Right lobe of liver (tissue), 4 donors: Measurements from ENCODE around the gene SNX21.

Experiments used
- POLR2A ChIP-seq: fragments of 450-650 bp; IDR thresholded peaks from one replicate; pipeline ENCODE4 v1.6.1; 2017; ENCODE audit warnings: antibody characterized with exemption, mild to moderate bottlenecking
- TF ChIP-seq, protein P1 (sequence below), 4 donors: fragments of 200-600 bp in 3 of 4; fragments of 450-650 bp in 1 of 4; IDR thresholded peaks; one replicate each; pipeline versions ENCODE4 v1.5.1 to v1.8.0; 2016 to 2022; ENCODE audit warnings: antibody characterized with exemption in 4 of 4, mild to moderate bottlenecking in 2 of 4
- donor health status: DM: no; HTN: no; CAD: no.
- donor health status: DM: no; HTN: no; CAD: no.
- donor health status: DM: no; HTN: yes; CAD: no.

- TF ChIP-seq, protein P1, sequence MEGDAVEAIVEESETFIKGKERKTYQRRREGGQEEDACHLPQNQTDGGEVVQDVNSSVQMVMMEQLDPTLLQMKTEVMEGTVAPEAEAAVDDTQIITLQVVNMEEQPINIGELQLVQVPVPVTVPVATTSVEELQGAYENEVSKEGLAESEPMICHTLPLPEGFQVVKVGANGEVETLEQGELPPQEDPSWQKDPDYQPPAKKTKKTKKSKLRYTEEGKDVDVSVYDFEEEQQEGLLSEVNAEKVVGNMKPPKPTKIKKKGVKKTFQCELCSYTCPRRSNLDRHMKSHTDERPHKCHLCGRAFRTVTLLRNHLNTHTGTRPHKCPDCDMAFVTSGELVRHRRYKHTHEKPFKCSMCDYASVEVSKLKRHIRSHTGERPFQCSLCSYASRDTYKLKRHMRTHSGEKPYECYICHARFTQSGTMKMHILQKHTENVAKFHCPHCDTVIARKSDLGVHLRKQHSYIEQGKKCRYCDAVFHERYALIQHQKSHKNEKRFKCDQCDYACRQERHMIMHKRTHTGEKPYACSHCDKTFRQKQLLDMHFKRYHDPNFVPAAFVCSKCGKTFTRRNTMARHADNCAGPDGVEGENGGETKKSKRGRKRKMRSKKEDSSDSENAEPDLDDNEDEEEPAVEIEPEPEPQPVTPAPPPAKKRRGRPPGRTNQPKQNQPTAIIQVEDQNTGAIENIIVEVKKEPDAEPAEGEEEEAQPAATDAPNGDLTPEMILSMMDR (IDR thresholded peaks at IDR 0.05) = no peak
- TF ChIP-seq POLR2A = no peak
Observed at GRCh38 chr20:45842169-45842812, 8.7 kb downstream of the SNX21 start.
